ENCODE data around the gene TMEM91. TPM values are rescaled to one million over a fixed set of nuclear protein-coding genes. Genes with fewer than 3 reads are reported as not detected.

The TMEM91 gene
- total and polyA plus RNA-seq, 2 of the 8 experiments (the other 6 are each of a cell fraction or from before 2014, with no cell fraction given): 5.3 to 7.4 TPM

- no peak overlapping the region for H3K4ac ChIP-seq (replicated peaks; ENCODE audit: insufficient read length, low read depth, low read length)
- H2AK5ac ChIP-seq (ENCODE audit: low read depth, low read length): no peak overlapping the region
- no peak overlapping the region for H3K18ac ChIP-seq (ENCODE audit: extremely low read depth, low read length)
- H2AFZ ChIP-seq (ENCODE audit: low read length): no peak overlapping the region
- no peak overlapping the region for H3K27ac ChIP-seq (ENCODE audit: low read depth, low read length)
- no peak overlapping the region for H2BK15ac ChIP-seq (ENCODE audit: low read length)
- peaks cover 0 to 4% (median 2%) of the 10 kb centered on the region in 4 experiments; a peak in 5 of 7 replicates for H3K4me1 ChIP-seq (replicated peaks in 1 of 4; ENCODE audit: control insufficient read depth in 3 of 4, insufficient read depth in 4 of 4, low read length in 3 of 4)
- H3K56ac ChIP-seq (replicated peaks; ENCODE audit: insufficient read length, low read depth, low read length): no peak overlapping the region
- no peak overlapping the region for H3K9ac ChIP-seq (replicated peaks in 1 of 4; ENCODE audit: extremely low read depth in 1 of 4, low read depth in 3 of 4, low read length in 3 of 4)
- no peak overlapping the region for H4K5ac ChIP-seq (ENCODE audit: insufficient read length, low read depth, low read length)
- no peak overlapping the region for H3K23ac ChIP-seq (ENCODE audit: insufficient read length)
- no peak overlapping the region for H2BK5ac ChIP-seq (ENCODE audit: low read depth, low read length)
- H3K9me3 ChIP-seq (ENCODE audit: insufficient read depth in 2 of 2, low read depth in 1 of 2, low read length in 1 of 2): no peaks in the 10 kb centered on the region
- ChIA-PET POLR2A (ENCODE audit: partially characterized antibody) (interaction anchor here (0.9 to 1.4 kb wide), 2 partner anchors 9 to 49 kb away, joined by 3 to 4 read pairs; no protein-coding TSS in a partner anchor), CTCF (ENCODE audit: partially characterized antibody) (interaction anchor here (0.6 to 4.1 kb wide), 6 partner anchors 23 to 137 kb away, joined by 3 to 21 read pairs (median 4); no protein-coding TSS in a partner anchor)
- peaks cover 9 to 24% (median 21%) of the 10 kb centered on the region in 4 experiments; a peak in 7 of 8 replicates for H3K36me3 ChIP-seq (ENCODE audit: control insufficient read depth in 2 of 4, insufficient read depth in 4 of 4, low read length in 3 of 4)
- no peak overlapping the region for H2BK12ac ChIP-seq (ENCODE audit: low read depth, low read length)
- H3K23me2 ChIP-seq (ENCODE audit: low read depth, low read length): peaks cover 6% of the 10 kb centered on the region; the same call in 1 of the 2 replicates
- no peak for FAIRE-seq
- H3K27me3 ChIP-seq (replicated peaks in 1 of 4; ENCODE audit: control insufficient read depth in 3 of 4, extremely low read depth in 1 of 4, insufficient read depth in 3 of 4, low read length in 3 of 4): no peaks in the 10 kb centered on the region
- H3K79me2 ChIP-seq (ENCODE audit: control insufficient read depth in 1 of 2, insufficient read depth in 2 of 2, low read length in 2 of 2): no peaks in the 10 kb centered on the region
- no peak overlapping the region for H2BK20ac ChIP-seq (ENCODE audit: low read length)
- H4K20me1 ChIP-seq (replicated peaks in 1 of 2; ENCODE audit: control insufficient read depth in 1 of 2, insufficient read depth in 2 of 2, low read length in 2 of 2): peaks cover 0 to 15% of the 10 kb centered on the region in 2 experiments
- no peak overlapping the region for H4K8ac ChIP-seq (ENCODE audit: extremely low read depth, insufficient read depth, low read length)
- H3K4me3 ChIP-seq (ENCODE audit: extremely low read depth in 1 of 4, insufficient read depth in 2 of 4, low read depth in 3 of 4, low read length in 4 of 4): no peak overlapping the region
- H3K79me1 ChIP-seq (ENCODE audit: low read depth, low read length): 0 out of 2 replicates have a peak, but pooled peaks cover 3% of the 10 kb centered on the region
- H3K4me2 ChIP-seq (ENCODE audit: insufficient read depth in 1 of 2, low read depth in 2 of 2, low read length in 2 of 2): no peak overlapping the region
- whole genome bisulfite sequencing, 2 experiments (ENCODE audit: extremely low coverage in 1 of 2, insufficient coverage in 1 of 2, insufficient read length in 1 of 2, insufficient replicate concordance in 2 of 2, low coverage in 1 of 2, low lambda C conversion rate in 2 of 2, missing lambda C conversion rate in 1 of 2): 82% methylated on average over 13 of the region's 18 CpGs; no CpG with 5 or more reads in 1 of the 2 experiments
- H4K91ac ChIP-seq (replicated peaks; ENCODE audit: insufficient read length, low read length): no peak overlapping the region
- no peak for DNase-seq (ENCODE audit: low read depth in 1 of 2, low spot score in 2 of 2)
- H2BK120ac ChIP-seq (replicated peaks; ENCODE audit: low read depth, low read length): no peak overlapping the region
- no peak overlapping the region for H3K14ac ChIP-seq (ENCODE audit: insufficient read length)
- TF ChIP-seq CTBP2 (IDR thresholded peaks at IDR 0.05; ENCODE audit: borderline replicate concordance, insufficient read depth, insufficient read length, low read length) (no peak), TCF12 (IDR thresholded peaks at IDR 0.05; ENCODE audit: low read depth, low read length) (no peak), ATF2 (IDR thresholded peaks at IDR 0.05; ENCODE audit: low read length) (no peak), E2F6 (IDR thresholded peaks at IDR 0.05) (no peak), PHF8 (conservative IDR thresholded peaks at IDR 0.05; ENCODE audit: low read depth, low read length) (no peak), RXRA (IDR thresholded peaks at IDR 0.05; ENCODE audit: insufficient read depth, low read depth, low read length) (no peak), SIX5 (IDR thresholded peaks at IDR 0.05; ENCODE audit: low read depth, low read length) (no peak), RNF2 (IDR thresholded peaks at IDR 0.05; ENCODE audit: borderline replicate concordance, low read depth, low read length, missing control alignments, poor library complexity, severe bottlenecking) (no peak), SP1 (IDR thresholded peaks at IDR 0.05; ENCODE audit: low read depth, low read length) (no peak), BACH1 (IDR thresholded peaks at IDR 0.05; ENCODE audit: low read length) (no peak), MAX (IDR thresholded peaks at IDR 0.05) (no peak)
Measured at GRCh38 chr19:41433171-41433570, 56.8 kb downstream of the TMEM91 start.

Data from H1 (cell line).